A549 (cell line): ENCODE data around the gene AKAP8L. TPM values are rescaled to one million over a fixed set of nuclear protein-coding genes. Genes with fewer than 3 reads are reported as not detected.

Experiments
- ATAC-seq, 2 experiments: fragments of 200-7000 bp in 1 of 2; fragments of >200 bp in 1 of 2; cut with Nextera tagmentation in 1 of 2; cut with Tn5 transposase in 1 of 2; 3 replicates each; pipeline versions ENCODE4 v1.8.0 to v1.9.1; 2018 to 2020; ENCODE audit warnings: mild to moderate bottlenecking in 1 of 2, moderate library complexity in 1 of 2
- CTCF ChIA-PET: fragments of 300-600 bp; sonication (Branson Sonifier 250); formaldehyde crosslinking; extraction: SDS; loops from one replicate; lab custom pipeline; 2021; ENCODE audit warnings: antibody characterized with exemption, inconsistent platforms; lab: Yijun Ruan, JAX
- POLR2A ChIA-PET: fragments of 350-600 bp; formaldehyde crosslinking; extraction: SDS; loops from one replicate; lab custom pipeline; 2021; ENCODE audit warnings: antibody characterized with exemption, inconsistent platforms; lab: Yijun Ruan, JAX
- DNase-seq, 2 experiments: peaks; one replicate each; pipeline versions ENCODE4 v3.0.0 to v3.0.0-alpha.2; 2011 to 2016; ENCODE audit warnings: low read depth in 1 of 2, low spot score in 1 of 2
- FAIRE-seq: peaks from 2 replicates; lab custom pipeline; 2011; peaks lifted over from hg19 to GRCh38; lab: Jason Lieb, UNC
- H3K27ac ChIP-seq, 2 experiments: fragments of >200 bp; sonication (Bioruptor Twin); formaldehyde crosslinking; 3 replicates each; pipeline ENCODE4 v1.5.1; 2016 to 2017
- H3K4me1 ChIP-seq: fragments of >200 bp; sonication (Bioruptor Twin); formaldehyde crosslinking; 3 replicates; pipeline ENCODE4 v1.6.1; 2016
- H3K4me2 ChIP-seq: fragments of >200 bp; sonication (Bioruptor Twin); formaldehyde crosslinking; 3 replicates; pipeline ENCODE4 v1.6.1; 2016
- H3K4me3 ChIP-seq: fragments of >200 bp; sonication (Bioruptor Twin); formaldehyde crosslinking; 3 replicates; pipeline ENCODE4 v1.5.1; 2016
- H3K9me3 ChIP-seq: fragments of >200 bp; sonication (Bioruptor Twin); formaldehyde crosslinking; 3 replicates; pipeline ENCODE4 v1.6.1; 2016
- ATOH8 ChIP-seq: fragments of 250-450 bp; sonication (Bioruptor Pico); IDR thresholded peaks from 2 replicates; pipeline ENCODE4 v1.5.0; 2020; ENCODE audit warnings: low read depth, mild to moderate bottlenecking, moderate library complexity
- BHLHE40 ChIP-seq: IDR thresholded peaks from 2 replicates; pipeline ENCODE4 v1.6.1; 2012; ENCODE audit warnings: low read depth, low read length, inconsistent platforms
- CBX2 ChIP-seq: fragments of 200-600 bp; sonication (generic); IDR thresholded peaks from 2 replicates; pipeline ENCODE4 v1.6.1; 2016; ENCODE audit warnings: low read depth, mild to moderate bottlenecking, borderline replicate concordance
- ELK1 ChIP-seq: fragments of 150-350 bp; IDR thresholded peaks from 2 replicates; pipeline ENCODE4 v1.6.1; 2014; ENCODE audit warnings: low read depth, mild to moderate bottlenecking, low read length
- EP300 ChIP-seq, 2 experiments: fragments of >200 bp; sonication (Bioruptor Twin); formaldehyde crosslinking; IDR thresholded peaks; 2 replicates in 1 of 2; 3 replicates in 1 of 2; pipeline ENCODE4 v1.6.1; 2016 to 2017
- FOXS1 ChIP-seq: fragments of 250-450 bp; sonication (Bioruptor Pico); IDR thresholded peaks from 2 replicates; pipeline ENCODE4 v1.5.0; 2020; ENCODE audit warnings: mild to moderate bottlenecking, moderate library complexity
- GATA3 ChIP-seq: IDR thresholded peaks from 2 replicates; pipeline ENCODE4 v1.6.1; 2012; ENCODE audit warnings: borderline replicate concordance
- HEYL ChIP-seq: fragments of 250-450 bp; sonication (Bioruptor Pico); IDR thresholded peaks from 2 replicates; pipeline ENCODE4 v1.8.0; 2021; ENCODE audit warnings: mild to moderate bottlenecking, moderate library complexity
- HOXA7 ChIP-seq: fragments of 250-450 bp; sonication (Bioruptor Pico); IDR thresholded peaks from 2 replicates; pipeline ENCODE4 v1.5.0; 2020; ENCODE audit warnings: mild to moderate bottlenecking, moderate library complexity
- HOXB13 ChIP-seq: fragments of 250-450 bp; sonication (Bioruptor Pico); IDR thresholded peaks from 2 replicates; pipeline ENCODE4 v1.5.0; 2020; ENCODE audit warnings: low read depth, mild to moderate bottlenecking, moderate library complexity
- HOXB5 ChIP-seq: fragments of 250-450 bp; sonication (Bioruptor Pico); IDR thresholded peaks from 2 replicates; pipeline ENCODE4 v1.5.0; 2020; ENCODE audit warnings: mild to moderate bottlenecking, moderate library complexity
- JUNB ChIP-seq: fragments of >200 bp; sonication (Bioruptor Twin); formaldehyde crosslinking; IDR thresholded peaks from 2 replicates; pipeline ENCODE4 v1.6.1; 2016
- MAFK ChIP-seq: fragments of 450-650 bp; IDR thresholded peaks from 2 replicates; pipeline ENCODE4 v1.6.1; 2014; ENCODE audit not compliant: partially characterized antibody
- NFE2L2 ChIP-seq: fragments of 150-350 bp; conservative IDR thresholded peaks from 2 replicates; pipeline ENCODE4 v1.6.1; 2014; ENCODE audit warnings: low read length
- NPAS2 ChIP-seq: fragments of 250-450 bp; sonication (Bioruptor Pico); IDR thresholded peaks from 2 replicates; pipeline ENCODE4 v1.8.0; 2022; ENCODE audit warnings: mild to moderate bottlenecking, moderate library complexity, borderline replicate concordance
- RARB ChIP-seq: fragments of 250-450 bp; sonication (Bioruptor Pico); IDR thresholded peaks from 2 replicates; pipeline ENCODE4 v1.8.0; 2021; ENCODE audit warnings: mild to moderate bottlenecking, moderate library complexity
- RCOR1 ChIP-seq: fragments of 150-350 bp; IDR thresholded peaks from 2 replicates; pipeline ENCODE4 v1.6.1; 2014; ENCODE audit warnings: antibody characterized with exemption, low read length, low read depth
- RFX5 ChIP-seq: fragments of 450-650 bp; IDR thresholded peaks from 2 replicates; pipeline ENCODE4 v1.7.1; 2014; ENCODE audit warnings: antibody characterized with exemption, mild to moderate bottlenecking, moderate library complexity
- ZC3H11A ChIP-seq: fragments of 450-650 bp; IDR thresholded peaks from 2 replicates; pipeline ENCODE4 v1.6.1; 2014; ENCODE audit warnings: antibody characterized with exemption, mild to moderate bottlenecking
- ZSCAN20 ChIP-seq: fragments of 250-450 bp; sonication (Bioruptor Pico); IDR thresholded peaks from 2 replicates; pipeline ENCODE4 v1.8.0; 2022; ENCODE audit warnings: mild to moderate bottlenecking, moderate library complexity
- WGBS: methylation state at CpG from one replicate; pipeline ENCODE4 v1.1.6; 2017; ENCODE audit errors: missing lambda C conversion rate; 5-methylcytosine and 5-hydroxymethylcytosine counted together
- polyA plus RNA-seq, 4 experiments: library from polyadenylated mRNA; depleted of rRNA in 3 of 4; stranded (reverse); fragments of >200 nt; fragmentation: RNase III in 1 of 4; extraction: RNeasy Plus Mini Kit Qiagen cat#74134 plus additional on column Dnase treatment in 1 of 4; gene quantifications; 2 replicates in 3 of 4; 3 replicates in 1 of 4; pipeline ENCODE4 v1.2.3, GENCODE V29; 2011 to 2017

Gene AKAP8L
- polyA plus RNA-seq, 2 of the 4 experiments (the other 2 are of a cell fraction): 28.4 to 42.9 TPM

- H3K9me3 ChIP-seq: no peaks in the 10 kb centered on the region
- H3K4me1 ChIP-seq: no peaks in the 10 kb centered on the region
- DNase-seq (no peak), FAIRE-seq (no peak), ATAC-seq (no peak)
- TF ChIP-seq NPAS2 (no peak), JUNB (no peak), ATOH8 (CRISPR knock-in tag) (no peak), RCOR1 (no peak), RFX5 (no peak), BHLHE40 (no peak), HOXB5 (no peak), HEYL (no peak)
- no peak overlapping the region for H3K27ac ChIP-seq
- POLR2A ChIA-PET: no interaction called here
- no peak overlapping the region for H3K4me3 ChIP-seq
- WGBS: 91% methylated on average over 31 of the region's 35 CpGs
- CTCF ChIA-PET: interaction anchor here (0.6 kb wide), 1 partner anchor 741 kb away, joined by 4 read pairs; no protein-coding TSS in a partner anchor
- H3K4me2 ChIP-seq: no peak overlapping the region
Observed at GRCh38 chr19:15368798-15369593, 49.8 kb downstream of the AKAP8L start.

GRCh38 chr19:15368051-15368632 lies 50.6 kb downstream of the AKAP8L start:
- no peak for DNase-seq
- POLR2A ChIA-PET: no interaction called here
- Histone ChIP-seq H3K4me3 (no peak overlapping the region), H3K27ac (no peak overlapping the region), H3K9me3 (no peaks in the 10 kb centered on the region), H3K4me1 (no peaks in the 10 kb centered on the region), H3K4me2 (no peak overlapping the region)
- CTCF ChIA-PET: no interaction called here
- no peak; a peak in 1 of 6 replicates for ATAC-seq
- WGBS: 97% methylated on average over 23 of the region's 24 CpGs
- FAIRE-seq: no peak
- TF ChIP-seq ZSCAN20 (CRISPR knock-in tag): no peak
- no peak for TF ChIP-seq RCOR1
- TF ChIP-seq EP300 (IDR thresholded peaks at IDR 0.05): no peak
- no peak for TF ChIP-seq GATA3
- TF ChIP-seq NFE2L2: no peak
- TF ChIP-seq HOXB13 (CRISPR knock-in tag): no peak
- no peak for TF ChIP-seq CBX2
- no peak for TF ChIP-seq HOXA7 (CRISPR knock-in tag)
- no peak for TF ChIP-seq FOXS1 (CRISPR knock-in tag)
- no peak for TF ChIP-seq MAFK
- no peak for TF ChIP-seq ELK1
- no peak for TF ChIP-seq RARB (CRISPR knock-in tag)
- TF ChIP-seq ZC3H11A: no peak

- no peak overlapping the region for H3K4me2 ChIP-seq
- no peak for ATAC-seq
- TF ChIP-seq EP300 (IDR thresholded peaks at IDR 0.05): no peak
- TF ChIP-seq, all 56 proteins: peak for 0
- ChIA-PET CTCF (interaction anchor here (1.3 kb wide), 1 partner anchor 12 kb away, joined by 3 read pairs; the partner anchor contains the start of gene AKAP8), POLR2A (no interaction called here)
- no peak for DNase-seq
- 90% methylated on average over 3 of the region's 3 CpGs for WGBS
- no peak for FAIRE-seq
- Histone ChIP-seq H3K4me3 (no peak overlapping the region), H3K9me3 (no peaks in the 10 kb centered on the region), H3K4me1 (no peaks in the 10 kb centered on the region), H3K27ac (no peak overlapping the region)
Observed at GRCh38 chr19:15367439-15367838, 51.3 kb downstream of the AKAP8L start.
